Measurements from ENCODE around the gene SPATA17. TPM values are rescaled to one million over a fixed set of nuclear protein-coding genes. Genes with fewer than 3 reads are reported as not detected.

SPATA17 gene
- total and polyA plus RNA-seq, 2 experiments from 2014 or later: 1.2 to 3.5 TPM

GRCh38 chr1:217599154-217599553 is 32.0 kb upstream of the SPATA17 start (continued):
- TF ChIP-seq ZNF462 (CRISPR knock-in tag; IDR thresholded peaks at IDR 0.05) (no peak), ZNF331 (CRISPR knock-in tag; IDR thresholded peaks at IDR 0.05; ENCODE audit: low read depth) (no peak), POLR2AphosphoS5 (IDR thresholded peaks at IDR 0.05; ENCODE audit: low read depth) (no peak), JUNB (IDR thresholded peaks at IDR 0.05; ENCODE audit: unreplicated experiment) (no peak), ETS1 (IDR thresholded peaks at IDR 0.05) (no peak), NANOG (IDR thresholded peaks at IDR 0.05; ENCODE audit: borderline replicate concordance) (no peak), EZH2 (IDR thresholded peaks at IDR 0.05; ENCODE audit: low read depth, unreplicated experiment) (no peak), ZNF114 (CRISPR knock-in tag; IDR thresholded peaks at IDR 0.05) (no peak)

- Histone ChIP-seq H3K9me2 (ENCODE audit: insufficient read depth) (no peaks in the 10 kb centered on the region), H3K4me3 (no peak overlapping the region), H3K4me1 (ENCODE audit: insufficient read depth) (no peaks in the 10 kb centered on the region), H3K36me3 (ENCODE audit: insufficient read depth) (no peaks in the 10 kb centered on the region), H3F3A (replicated peaks; ENCODE audit: low read depth) (no peaks in the 10 kb centered on the region), H3K27me3 (ENCODE audit: insufficient read depth) (no peaks in the 10 kb centered on the region), H3K27ac (ENCODE audit: low read depth) (no peak overlapping the region), H4K20me1 (replicated peaks; ENCODE audit: insufficient read depth) (no peaks in the 10 kb centered on the region), H3K4me2 (no peak overlapping the region), H2AFZ (no peak overlapping the region), H3K79me2 (replicated peaks; ENCODE audit: insufficient read depth) (no peaks in the 10 kb centered on the region)
- Mint-ChIP-seq H3K4me1 (no peaks in the 10 kb centered on the region), H3K4me3 (no peak overlapping the region), H3K9me3 (no peaks in the 10 kb centered on the region), H3K27ac (peak overlapping the region; percentile 10; the same call in 1 of the 2 replicates), H3K27me3 (ENCODE audit: insufficient read depth, low read depth, poor library complexity) (peaks cover 2% of the 10 kb centered on the region), H3K36me3 (ENCODE audit: low read depth) (no peaks in the 10 kb centered on the region; the same call in 2 of the 3 replicates)
- ATAC-seq (no peak), DNase-seq (ENCODE audit: low spot score) (no peak)
- TF ChIP-seq REST (IDR thresholded peaks at IDR 0.05; ENCODE audit: unreplicated experiment) (no peak), ETS1 (IDR thresholded peaks at IDR 0.05) (no peak)
Observed at GRCh38 chr1:217602380-217602779, 28.8 kb upstream of the SPATA17 start.
